NCI-H2107 (cell line): ENCODE measurements around the gene RHOBTB3.
"Not testable (repeated sequence)": the region's sequence is repeated elsewhere in the genome, so short reads cannot be mapped to it uniquely, and the experiment has no call there.

Experiments
- DNase-seq: peaks from one replicate; lab custom pipeline; 2025; lab: John Stamatoyannopoulos, UW

Gene RHOBTB3

DNA sequence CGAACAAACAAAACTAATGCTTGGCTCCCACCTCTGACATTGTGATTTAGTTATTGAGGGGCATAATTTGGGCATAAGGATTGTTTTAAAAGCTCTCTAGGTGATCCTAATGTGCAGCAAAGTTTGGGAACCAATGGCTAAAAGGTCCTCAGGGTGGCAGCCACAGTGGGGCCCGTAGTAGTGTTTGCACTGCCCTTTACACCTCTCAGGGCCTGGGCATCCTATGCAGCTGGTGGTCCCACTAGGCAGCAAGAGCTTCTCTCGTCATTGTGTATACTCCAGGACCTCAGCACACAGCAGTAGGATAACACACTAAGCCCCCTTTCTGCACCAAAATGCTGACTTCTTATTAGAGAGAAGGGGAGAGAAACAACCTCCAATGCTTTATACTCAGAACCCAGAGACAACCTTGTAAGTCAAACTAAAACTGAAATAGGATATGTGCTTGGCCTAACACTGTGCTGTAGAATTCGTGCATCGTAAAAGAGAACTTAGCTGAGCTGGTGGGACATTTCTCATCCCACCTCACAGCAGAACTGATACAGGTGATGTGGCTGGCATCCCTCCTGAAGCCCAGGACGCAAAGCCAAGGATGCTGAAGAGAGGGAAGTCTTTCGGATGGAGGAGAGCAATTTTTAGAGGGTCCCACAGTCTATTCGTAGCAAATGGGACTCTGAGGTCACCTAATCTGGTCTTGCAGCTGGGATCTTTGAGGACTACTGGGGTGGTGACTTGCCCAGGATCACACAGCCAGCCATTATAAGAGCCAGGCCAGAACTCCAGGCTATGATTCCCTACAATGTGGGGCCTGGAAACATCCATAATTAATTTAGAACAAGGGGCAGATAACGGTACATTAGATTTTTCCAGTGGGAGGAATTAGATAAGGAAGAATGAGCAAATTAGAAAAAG is 90.2 kb downstream of the RHOBTB3 start:
- no peak for DNase-seq

DNA sequence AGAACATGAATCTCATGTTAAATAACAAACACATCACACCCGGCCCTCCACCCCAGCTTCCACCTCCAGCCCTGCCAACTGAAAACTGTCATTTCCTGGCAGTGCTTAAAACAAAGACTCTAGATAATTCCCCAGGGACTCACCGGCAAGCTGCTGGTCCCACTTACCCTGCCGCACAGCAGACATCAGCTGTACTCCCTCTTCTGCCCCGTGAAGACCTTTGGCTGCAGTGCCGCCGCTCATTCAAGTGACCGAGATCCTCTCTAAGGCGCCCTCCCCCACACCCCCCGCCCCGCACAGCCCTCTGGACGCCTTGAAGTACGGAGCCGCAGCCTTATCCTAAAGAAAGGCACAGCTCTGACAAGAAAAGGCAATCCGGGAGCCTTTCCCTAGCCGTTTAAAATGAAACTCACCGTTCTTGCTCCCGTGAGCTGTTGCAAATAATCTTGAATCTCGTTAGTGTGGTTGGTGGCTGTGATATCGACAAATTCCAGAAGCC is 91.0 kb downstream of the RHOBTB3 start:
- no peak for DNase-seq

DNA sequence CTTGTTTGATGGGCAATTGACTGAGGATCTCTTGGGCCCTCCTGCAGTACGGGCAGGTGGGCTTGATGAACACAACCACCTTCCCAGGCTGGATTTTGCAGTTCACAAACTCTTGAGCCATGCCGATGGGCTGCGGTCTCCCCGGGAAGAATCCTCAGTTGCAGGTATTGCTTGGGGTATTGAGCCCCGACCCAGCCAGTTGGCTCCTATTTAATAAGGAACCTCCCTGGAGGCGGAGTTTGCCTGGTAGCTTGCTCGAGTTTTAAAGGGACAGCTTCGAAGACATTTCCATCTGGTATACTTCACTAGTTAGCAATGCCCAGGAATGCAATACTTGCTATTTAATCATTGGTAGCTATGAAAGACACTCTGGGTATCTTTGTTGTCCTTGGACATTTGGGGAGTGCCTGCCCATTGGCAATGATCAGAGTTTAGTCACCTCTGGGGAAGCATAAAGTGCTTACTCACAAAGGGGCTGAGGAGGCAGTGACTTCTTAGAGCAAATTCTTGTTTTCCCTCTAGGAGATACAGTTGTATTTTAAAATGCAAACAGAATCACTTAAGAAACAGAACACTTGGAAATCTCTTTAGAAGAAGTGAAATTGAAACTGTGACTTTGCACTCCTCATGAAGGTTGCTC is 91.5 kb downstream of the RHOBTB3 start, which contains the start of gene GLRX:
Gene GLRX (minus strand): TSS at position 185 of the 640 bp plus-strand sequence. CDS start 64 bp downstream, at position 121.
- DNase-seq, result no peak

DNA sequence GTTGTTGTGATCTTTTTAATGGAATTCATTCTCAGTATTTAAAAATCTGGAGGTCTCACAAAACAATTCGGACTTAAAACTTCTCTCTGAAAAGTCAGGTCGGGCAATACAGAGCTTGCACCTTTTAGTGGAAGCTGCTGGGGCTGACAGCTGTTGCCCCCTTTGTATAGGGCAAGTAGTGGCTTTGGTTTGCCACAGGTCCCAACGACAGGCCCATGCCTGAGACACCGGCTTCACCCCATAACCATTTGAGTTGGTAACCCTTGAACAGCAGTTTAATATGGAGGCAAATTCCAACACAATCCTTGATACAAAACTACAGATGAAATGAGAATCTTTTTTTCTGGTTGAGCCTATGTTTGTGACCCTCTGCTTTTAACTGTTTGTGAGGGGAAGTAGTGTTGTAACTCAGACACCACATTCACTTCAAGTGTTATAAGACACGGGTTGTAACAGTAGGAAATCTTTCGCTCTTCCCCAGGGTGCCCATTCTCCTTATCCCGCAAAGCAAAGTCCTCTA is 92.1 kb downstream of the RHOBTB3 start:
- DNase-seq, result no peak

DNA sequence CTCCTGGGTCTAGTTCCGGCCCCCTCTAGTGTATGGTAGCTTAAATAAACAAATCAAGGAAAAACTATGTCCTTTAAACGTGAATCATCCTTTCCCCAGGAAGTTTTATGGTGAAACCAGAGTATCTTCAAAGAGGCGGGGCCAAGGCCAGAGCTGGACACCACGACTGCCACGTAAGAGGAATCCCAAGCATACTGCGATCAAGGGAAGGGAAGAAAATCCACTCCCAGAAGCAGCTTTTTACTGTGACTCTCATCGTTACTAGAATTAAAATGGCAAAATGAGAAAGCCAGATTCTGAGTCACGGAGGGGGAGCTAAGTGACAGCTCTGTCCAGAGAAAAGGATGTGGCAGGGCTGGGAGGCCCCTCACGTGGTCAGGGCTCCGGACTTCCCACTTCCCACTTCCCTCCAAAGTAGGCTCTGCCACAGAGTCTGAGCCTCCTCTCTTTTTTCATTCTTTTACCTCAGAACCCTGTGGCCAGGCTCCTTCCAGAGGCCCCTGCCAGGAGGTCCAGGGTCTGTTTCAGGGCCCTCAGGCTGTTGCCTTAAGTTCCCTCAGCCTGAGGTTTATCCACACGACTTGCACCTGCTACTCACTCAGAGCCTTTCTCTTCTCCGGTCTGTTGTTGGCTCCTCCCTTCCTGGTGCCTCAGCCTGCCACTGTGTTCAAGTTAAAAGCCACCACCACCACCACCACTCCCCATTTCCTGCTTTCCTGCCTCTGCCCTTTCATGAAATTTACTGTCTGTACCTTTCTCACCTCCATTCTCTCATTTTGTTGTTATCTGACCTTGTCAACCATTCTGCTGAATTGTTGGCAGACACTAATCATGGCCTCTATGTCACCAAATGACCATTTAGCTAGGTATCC is 92.8 kb downstream of the RHOBTB3 start:
- no peak for DNase-seq

GRCh38 chr5:95824747-95825146 is 93.6 kb downstream of the RHOBTB3 start:
- DNase-seq, result no peak

GRCh38 chr5:95825495-95825894 is 94.4 kb downstream of the RHOBTB3 start:
- DNase-seq, result no peak

DNA sequence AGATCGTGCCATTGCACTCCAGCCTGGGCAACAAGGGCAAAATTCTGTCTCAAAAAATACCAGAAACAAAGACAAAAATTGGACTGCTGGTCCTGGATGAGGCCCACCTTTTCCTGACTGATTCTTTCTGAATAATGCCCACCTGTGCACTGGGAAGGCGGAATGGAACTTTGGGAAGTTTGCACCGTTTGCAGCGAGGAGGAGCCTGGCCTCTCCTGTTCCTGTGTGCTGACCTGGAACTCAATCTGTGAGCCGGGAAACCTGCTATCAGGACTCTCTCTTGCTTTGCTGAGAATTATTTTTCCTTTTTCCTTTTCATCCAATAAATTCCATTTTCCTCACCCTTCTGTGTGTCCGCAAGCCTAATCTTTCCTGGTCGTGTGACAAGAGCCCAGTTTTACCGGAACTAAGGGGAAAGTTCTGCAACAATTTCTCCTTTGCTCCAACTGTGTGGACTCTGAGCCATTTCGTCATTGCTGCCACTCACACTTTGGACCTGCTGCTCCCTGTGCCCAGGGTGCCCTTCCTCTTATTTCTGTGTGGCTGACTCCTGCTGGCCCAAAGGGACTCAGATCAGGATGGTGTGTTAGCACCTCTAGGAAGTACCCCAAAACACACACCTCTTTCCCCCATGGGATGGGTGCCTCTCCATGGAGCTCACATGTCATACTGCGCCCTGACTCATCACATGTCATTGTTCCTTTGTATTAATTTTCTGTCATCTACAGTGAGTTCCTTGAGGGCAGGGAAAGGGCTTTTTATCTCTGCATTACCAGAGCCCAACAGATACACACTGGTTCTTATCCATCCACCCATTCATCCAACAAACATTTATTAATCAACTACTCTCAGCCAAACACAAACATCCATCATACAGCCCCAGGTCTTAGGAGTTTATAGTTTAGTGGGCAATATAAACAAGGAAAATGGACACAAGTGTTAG is 96.1 kb downstream of the RHOBTB3 start:
- no peak for DNase-seq

GRCh38 chr5:95827892-95828246 is 96.7 kb downstream of the RHOBTB3 start:
- DNase-seq, result no peak

- DNase-seq, result no peak
These were observed 99.1 kb downstream of the RHOBTB3 start for GRCh38 chr5:95830226-95830625.

DNA sequence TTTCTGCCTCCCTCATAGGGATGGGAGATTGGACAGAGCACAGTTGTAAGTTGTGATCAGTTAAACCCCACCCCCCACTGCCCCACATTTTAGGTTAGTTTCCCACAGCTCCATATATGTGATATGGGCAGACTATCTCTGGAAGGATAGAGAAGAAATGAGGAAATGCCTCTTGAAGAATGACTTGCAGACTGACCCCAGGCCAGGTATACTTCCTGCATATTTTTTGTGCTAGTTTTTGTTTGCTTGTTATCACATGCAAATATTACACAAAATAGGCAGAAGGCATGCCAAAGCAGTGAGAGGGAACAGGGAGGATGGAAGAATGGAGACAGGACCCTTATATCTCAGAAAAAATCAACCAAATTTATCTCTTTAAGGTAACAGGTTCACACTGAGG is 101.5 kb downstream of the RHOBTB3 start:
- no peak for DNase-seq

DNA sequence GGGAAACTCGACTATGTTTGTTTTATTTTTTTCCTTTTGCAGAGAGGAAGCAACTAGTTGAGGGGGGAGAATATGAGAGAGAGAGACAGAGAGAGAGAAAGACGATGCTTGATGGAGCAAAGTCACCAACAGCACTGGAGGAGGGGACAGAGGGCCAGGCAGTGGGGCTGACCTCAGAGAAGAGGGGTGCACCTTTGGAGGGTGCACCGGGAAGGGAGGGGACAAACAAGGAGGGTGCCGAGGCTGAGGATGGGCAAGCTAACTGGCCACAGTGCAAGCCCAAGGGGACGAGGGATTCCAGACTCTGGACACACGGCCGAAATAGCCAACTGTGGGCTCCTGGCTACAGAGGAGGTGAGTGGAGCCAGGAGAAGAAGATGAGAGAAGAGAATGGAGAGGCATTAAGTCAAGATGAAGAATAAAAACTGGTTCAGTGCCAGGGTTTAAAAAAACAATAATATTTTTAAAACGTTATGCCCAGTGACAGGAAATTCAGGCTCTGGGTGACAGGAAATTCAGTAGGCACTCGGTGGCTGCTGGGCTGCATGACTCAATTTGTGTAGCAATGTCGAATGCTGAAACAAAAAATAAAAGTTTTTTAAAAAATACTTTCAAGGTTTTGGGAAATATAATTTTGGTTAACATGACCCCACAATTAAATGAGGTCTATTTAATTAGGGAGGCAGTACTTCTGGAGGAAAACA is 104.7 kb downstream of the RHOBTB3 start:
- DNase-seq, result no peak

GRCh38 chr5:95836544-95836943 is 105.4 kb downstream of the RHOBTB3 start:
- DNase-seq, result no peak

DNA sequence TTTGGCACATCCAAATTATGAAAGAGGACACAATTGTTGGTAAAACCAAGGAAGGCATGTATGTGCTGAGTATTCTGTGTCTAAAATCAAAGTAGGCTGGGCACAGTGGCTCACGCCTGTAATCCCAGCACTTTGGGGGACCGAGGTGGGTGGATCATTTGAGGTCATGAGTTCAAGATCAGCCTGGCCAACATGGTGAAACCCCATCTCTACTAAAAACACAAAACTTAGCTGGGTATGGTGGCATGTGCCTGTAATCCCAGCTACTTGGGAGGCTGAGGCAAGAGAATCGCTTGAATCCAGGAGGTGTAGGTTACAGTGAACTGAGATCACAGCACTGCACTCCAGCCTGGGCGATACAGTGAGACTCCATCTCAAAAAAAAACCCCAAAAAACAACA is 105.8 kb downstream of the RHOBTB3 start:
- DNase-seq, result not testable (repeated sequence)

DNA sequence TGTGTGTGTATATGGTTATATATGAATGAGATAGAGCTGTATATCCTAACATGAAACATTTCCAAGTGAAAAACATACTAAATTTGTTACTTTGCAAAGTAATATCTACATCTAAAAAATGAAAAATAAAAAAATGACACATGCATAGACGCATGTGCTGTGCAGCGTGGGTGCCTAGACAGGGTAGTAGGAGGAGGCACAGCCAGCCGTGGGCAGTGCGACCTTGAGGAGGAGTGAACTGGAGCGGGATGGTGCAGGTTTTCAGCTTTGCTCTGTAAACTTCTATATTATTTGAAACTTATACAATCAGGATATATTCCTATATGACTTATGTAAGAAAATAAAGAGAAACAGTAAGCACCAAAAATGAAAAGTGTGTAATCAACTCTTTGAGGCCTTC is 106.4 kb downstream of the RHOBTB3 start:
- DNase-seq, result no peak

DNA sequence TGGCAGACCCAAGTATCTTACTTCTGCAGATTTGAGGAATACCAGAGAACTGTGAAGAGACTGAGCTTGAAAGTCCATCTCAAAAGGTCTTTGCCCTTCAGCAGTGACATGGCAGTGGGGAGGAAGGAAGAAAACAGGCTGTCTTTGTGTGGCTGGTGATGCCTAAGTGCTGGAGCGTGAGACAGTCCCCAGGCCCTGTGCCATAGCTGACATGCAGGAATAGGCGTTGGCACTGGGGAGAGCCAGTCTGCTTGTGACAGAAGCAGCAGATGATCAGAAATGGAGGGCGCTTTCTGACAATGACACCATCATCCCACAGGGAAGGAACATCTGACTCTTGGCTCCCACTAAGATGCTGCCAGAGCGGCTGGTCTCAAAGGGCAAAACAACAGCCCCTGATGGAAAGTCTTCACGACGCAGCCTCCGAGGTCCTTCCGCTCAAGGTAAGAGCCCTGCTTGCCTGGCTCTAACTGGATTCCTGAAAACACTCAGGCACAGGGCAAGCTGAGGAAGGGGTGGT is 106.9 kb downstream of the RHOBTB3 start:
- no peak for DNase-seq

DNA sequence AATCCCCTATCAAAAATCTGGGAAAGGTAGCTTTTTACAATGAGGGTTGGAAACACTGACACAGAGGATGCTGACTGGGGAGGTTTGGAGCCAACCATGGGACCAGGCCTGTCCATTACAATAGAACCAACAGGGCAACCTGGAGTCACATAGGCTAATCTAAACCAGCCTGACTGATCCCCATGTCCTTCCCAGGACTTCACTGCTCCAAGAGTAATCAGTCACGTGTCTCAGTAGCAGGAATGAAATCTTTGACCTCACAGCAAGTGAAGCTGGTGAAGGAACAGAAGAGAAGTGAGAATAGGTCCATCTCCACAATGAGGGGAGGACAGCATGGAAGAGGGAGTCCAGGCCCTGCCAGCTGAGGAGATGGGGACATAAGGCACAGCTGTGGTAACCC is 107.4 kb downstream of the RHOBTB3 start:
- DNase-seq, result no peak

DNA sequence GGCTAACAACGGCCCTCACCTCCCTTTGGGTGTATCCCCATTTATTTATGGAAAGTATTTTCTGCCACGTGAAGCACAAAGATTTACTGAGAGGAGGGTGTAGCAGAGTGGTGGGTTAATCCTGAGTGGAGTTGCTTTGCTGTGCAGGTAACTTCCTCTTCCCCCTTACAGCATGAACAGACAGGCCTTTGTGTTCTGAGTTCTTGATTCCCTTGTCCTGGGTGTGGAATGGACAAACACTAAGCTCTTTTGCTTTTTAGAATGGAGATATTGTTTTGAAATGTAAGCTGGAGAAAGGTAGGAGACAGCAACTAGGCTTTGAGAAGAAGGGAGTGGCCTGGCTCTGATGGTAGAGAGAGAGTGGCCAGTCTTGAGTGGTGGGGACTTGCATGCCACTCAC is 108.5 kb downstream of the RHOBTB3 start:
- DNase-seq, result no peak

GRCh38 chr5:95840956-95841705 is 110.0 kb downstream of the RHOBTB3 start:
- no peak for DNase-seq
